ENCODE measurements around the gene STK33.
"Not testable (repeated sequence)": the region's sequence is repeated elsewhere in the genome, so short reads cannot be mapped to it uniquely, and the experiment has no call there.

The STK33 gene

DNA sequence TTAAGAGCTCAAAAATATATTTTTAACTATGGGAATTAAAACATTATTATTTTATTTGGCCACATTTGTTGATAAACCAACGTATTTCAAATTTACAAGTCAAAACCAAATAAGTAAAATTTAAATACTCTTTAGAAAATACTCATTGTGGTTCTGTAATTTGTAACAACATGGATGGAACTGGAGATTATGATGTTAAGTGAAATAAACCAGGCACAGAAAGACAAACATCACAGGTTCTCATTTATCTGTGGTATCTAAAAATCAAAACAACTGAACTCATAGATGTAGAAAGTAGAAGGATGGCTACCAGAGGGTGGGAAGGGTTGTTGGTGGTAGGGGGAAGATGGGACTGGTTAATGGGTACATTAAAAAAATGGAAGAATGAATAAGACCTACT, 50.8 kb downstream of the STK33 start:
- no peak for DNase-seq (ENCODE audit: low read depth)

DNA sequence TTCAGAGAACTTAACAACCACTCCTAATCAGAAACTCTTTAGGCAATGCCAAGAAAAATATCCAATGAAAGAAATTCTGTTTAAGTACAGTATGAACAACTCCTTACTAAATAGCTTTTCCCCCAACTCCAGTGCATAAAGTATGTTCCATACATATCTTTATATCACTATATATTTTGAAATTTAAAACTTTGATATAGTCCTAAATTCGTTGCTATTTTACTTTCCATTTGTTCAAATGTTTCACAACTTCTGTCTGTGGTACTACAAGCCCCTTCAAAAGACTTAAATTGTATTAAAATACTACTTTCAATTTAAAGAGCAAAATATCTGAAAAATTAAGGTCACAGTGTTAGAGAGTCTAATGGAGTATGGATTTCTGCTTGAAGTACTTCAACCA, 52.6 kb downstream of the STK33 start:
- DNase-seq (ENCODE audit: low read depth) = no peak

GRCh38 chr11:8533332-8533731, 60.7 kb downstream of the STK33 start:
- DNase-seq (ENCODE audit: low read depth) = no peak

DNA sequence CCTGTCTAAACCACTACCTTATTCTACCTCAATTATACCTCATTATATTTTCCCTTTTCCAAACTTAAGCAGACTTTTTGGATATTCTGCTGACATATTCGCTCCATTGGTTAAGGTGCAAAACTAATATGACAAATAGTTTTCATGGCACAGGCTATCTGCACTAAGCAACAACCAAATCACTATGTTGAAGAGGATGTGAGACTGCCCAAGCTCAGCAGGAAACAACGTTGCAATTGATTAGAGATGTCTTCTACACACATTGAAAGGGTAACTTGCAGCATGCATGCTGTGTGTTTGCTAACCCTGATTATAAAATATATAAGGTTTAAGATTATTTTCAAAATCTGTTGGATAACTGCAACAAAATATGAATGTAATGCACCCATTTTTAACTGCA, 61.6 kb downstream of the STK33 start:
- no peak for DNase-seq (ENCODE audit: low read depth)

DNA sequence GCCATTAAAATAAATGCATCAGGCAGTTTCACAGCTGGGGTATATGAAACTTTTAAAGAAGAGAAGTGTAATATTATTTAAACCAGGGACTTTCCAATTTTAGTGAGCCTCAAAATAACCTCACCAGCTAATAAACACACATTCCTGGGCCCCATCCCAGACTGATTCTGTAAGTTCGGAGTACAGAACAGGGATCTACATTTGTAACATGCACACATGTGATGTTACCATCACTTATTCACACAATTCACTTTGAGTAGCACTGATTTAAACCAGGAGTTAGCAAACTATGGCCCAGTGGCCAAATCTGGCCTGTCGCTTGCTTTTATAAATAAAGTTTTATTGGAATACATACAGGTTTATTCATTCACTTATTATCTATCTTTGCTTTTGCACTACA, 62.0 kb downstream of the STK33 start:
- DNase-seq (ENCODE audit: low read depth) = no peak

DNA sequence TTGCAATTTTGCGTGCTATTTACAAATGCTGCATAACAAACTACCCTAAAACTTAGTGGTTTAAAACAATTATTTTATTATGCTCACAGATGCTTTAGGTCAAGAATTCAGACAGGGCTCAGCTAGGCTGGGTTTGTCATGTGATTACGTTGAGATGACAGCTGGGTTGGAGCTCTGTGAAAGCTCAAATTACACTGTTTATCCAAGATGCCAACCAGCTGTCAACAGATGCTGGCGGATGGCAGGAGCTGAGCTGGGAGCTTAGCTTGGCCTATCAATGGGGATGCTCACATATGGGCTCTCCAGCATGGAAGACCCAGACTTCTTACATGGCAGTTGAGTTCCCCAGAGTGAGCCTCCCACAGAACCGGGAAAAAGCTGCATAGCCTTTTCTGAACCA, 62.7 kb downstream of the STK33 start:
- DNase-seq (ENCODE audit: low read depth) = no peak

GRCh38 chr11:8527939-8528338, 66.1 kb downstream of the STK33 start:
- no peak for DNase-seq (ENCODE audit: low read depth)

- DNase-seq (ENCODE audit: low read depth) = no peak
Measured at GRCh38 chr11:8523396-8523795, 70.6 kb downstream of the STK33 start.

- DNase-seq (ENCODE audit: low read depth) = no peak
Measured at GRCh38 chr11:8512547-8512946, 81.5 kb downstream of the STK33 start.

- DNase-seq (ENCODE audit: low read depth) = no peak
Measured at GRCh38 chr11:8503910-8504364, 90.1 kb downstream of the STK33 start.

- DNase-seq (ENCODE audit: low read depth) = no peak
Measured at GRCh38 chr11:8501836-8502235, 92.2 kb downstream of the STK33 start.

DNA sequence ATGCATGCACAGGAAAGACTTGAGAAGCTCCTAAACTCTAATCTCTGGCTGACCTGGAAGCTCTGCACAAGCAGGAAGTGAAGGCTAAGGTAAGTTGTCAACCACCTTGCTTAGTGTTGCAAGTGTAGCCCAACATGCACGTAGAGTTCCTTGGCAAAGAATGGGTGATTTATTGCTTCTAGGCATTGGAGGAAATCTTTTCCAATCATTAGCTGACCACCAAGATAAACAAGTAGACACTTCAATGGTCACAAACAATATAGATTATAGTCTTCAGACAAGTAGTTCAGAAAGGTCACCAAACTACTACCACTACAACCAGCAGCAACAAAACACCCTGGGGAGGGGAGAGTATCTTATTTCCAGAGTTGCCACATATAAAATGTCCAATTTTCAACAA, 105.6 kb downstream of the STK33 start:
- DNase-seq (ENCODE audit: low read depth) = no peak

- no peak for DNase-seq (ENCODE audit: low read depth)
Measured at GRCh38 chr11:8487261-8487660, 106.8 kb downstream of the STK33 start.

DNA sequence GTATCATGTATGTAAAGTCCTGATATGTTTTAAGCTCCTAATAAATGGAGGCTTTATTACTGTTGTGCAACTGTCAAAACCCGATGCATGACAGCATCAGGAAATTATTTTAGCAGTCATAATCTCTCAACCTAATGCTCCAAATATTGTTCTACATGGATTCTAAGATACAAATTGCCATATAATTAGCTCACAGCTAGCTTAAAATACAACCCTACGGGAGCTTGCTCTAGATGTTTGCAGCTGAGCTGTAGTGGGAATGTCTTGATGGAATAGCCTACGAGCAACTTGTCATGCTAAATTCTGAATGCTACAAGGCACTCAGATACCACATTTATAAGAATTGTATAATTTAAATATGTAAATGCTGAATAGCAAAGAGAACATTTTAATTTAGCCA, 109.8 kb downstream of the STK33 start:
- DNase-seq (ENCODE audit: low read depth) = no peak

GRCh38 chr11:8480858-8481257, 113.2 kb downstream of the STK33 start:
- DNase-seq (ENCODE audit: low read depth) = no peak

DNA sequence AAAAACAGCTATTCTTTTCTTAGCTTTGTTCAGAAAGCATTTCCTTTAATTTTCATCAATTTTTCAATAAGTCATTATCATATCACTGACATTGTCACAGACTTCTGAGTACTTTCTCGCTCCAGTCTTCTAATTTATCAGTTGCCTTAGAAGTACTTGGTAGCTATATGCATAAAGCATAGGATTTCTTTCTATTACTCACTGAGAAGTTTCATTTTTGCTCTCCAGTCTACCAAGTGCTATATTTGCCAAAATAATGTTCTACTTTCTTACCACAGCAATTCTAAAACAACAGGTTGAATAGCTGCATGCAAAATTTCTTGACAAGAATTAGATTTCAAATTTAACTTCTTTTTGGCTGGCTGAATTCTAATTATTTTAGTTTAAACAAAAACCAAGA, 116.3 kb downstream of the STK33 start:
- no peak for DNase-seq (ENCODE audit: low read depth)

DNA sequence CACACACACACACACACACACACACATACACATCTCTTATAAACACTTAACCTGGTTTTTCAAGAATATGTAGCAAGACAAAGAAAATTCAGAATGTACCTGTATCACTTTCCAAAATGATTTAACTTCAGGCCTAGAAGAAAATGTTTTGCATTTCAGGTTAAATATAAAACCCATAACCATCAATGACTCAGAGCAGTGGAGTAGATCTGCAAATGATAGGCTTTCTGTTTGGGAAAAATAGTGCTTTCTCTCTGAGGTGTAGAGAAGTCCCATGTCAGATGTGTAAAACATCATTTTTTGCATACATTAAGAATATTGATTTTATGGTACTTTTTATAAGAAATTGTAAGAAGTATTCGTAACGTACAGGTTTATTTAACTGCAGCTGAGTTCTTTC, 116.9 kb downstream of the STK33 start:
- no peak for DNase-seq (ENCODE audit: low read depth)

GRCh38 chr11:8467806-8468205, 126.2 kb downstream of the STK33 start:
- not testable (repeated sequence) for DNase-seq (ENCODE audit: low read depth)

GRCh38 chr11:8467356-8467755, 126.7 kb downstream of the STK33 start:
- not testable (repeated sequence) for DNase-seq (ENCODE audit: low read depth)

DNA sequence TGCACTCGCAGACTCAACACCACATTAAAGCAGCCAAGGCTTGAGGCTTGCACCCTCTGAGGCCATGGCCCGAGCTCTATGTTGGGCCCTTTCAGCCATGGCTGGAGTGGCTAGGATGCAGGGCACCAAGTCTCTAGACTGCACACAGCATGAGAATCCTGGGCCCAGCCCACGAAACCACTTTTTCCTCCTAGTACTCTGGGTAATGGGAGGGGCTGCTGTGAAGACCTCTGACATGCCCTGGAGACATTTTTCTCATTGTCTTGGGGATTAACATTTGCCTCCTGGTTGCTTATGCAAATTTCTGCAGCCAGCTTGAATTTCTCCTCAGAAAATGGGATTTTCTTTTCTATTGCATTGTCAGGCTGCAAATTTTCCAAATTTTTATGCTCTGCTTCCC, 127.1 kb downstream of the STK33 start:
- DNase-seq (ENCODE audit: low read depth) = not testable (repeated sequence)

GRCh38 chr11:8459711-8460399, 134.2 kb downstream of the STK33 start:
- DNase-seq (ENCODE audit: low read depth) = no peak

DNA sequence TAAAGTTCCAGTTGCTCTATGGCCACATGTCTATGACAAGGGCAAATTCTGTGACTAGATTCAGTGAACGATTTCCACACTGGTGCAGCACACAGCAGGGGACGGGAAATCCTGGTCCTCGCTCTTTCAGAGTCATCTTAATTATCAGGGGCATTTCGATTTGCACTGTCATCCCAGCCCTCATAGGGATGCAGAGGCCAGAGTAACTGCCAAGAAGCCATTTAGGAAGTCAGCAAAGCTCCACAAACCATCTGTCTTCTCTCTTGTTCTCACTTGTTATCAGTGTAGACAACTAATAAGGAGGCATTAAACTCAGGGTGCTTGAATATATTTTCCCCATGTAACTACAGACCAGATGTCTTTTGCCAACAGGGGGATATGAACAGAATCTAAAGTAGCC, 151.7 kb downstream of the STK33 start:
- no peak for DNase-seq (ENCODE audit: low read depth)

DNA sequence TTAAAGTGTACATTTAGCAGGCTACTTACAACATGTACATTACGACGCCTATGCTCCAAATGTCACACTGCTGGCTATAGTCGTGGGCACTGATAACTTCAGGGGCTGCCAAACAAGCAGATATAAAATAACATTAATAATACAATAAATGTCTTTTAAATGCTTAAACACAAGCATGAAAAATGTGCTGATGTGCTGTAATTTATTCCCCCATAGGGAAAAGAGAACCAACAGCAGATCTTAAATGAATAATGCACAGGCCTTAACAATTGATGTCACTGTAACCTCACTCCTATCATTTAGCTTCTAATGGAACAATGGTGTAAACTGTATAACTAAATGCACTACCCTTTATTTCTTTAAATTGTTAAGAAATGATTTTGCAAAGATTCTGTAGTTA, 153.4 kb downstream of the STK33 start:
- DNase-seq (ENCODE audit: low read depth) = no peak

DNA sequence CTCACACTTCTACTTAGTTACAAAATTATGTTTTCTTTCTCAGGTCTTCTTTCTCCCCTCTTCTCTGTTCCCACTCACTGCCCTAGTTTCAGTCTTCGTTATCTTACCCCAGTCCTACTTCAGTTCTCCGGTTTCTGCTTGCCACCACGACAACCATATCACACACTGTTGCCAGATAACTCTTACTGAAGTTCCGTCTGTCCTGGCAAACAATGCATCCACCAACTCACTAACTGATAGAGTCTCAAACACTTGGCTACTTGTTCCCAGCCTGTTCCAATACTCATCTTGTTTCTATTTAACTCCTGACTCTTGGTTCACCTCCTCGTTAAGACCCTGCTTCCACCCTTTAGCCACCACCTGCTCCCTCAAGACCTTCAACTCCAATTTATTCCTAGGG, 164.5 kb downstream of the STK33 start:
- DNase-seq (ENCODE audit: low read depth) = no peak

GRCh38 chr11:8426076-8426475, 168.0 kb downstream of the STK33 start:
- no peak for DNase-seq (ENCODE audit: low read depth)
